ENCODE data around the gene PAX8. TPM values are rescaled to one million over a fixed set of nuclear protein-coding genes. Genes with fewer than 3 reads are reported as not detected.

Gene PAX8
- total RNA-seq, 8 experiments from 2014 or later, result 0.27 to 10.1 (median 3.5) TPM

DNA sequence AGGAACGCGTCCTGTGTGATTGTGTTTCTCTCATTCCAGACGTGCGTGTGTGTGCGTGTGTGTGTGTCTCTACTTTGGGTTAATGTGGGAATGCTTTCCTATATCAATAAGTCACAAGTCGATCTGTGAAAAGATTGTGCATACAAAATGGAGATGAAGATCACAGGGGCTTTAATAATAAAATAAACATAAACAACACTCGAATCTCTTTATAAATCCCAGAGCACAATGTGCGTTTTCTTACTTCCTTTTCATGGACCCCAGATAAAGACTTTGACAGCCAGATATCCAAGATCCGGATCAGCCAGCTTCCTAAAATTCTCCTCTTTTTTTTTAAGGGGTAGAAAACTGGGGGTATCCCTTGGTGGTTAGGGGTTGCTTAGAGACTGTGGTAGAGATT is 4.7 kb downstream of the PAX8 start:
- Histone ChIP-seq H3K4me3 (no peak overlapping the region), H3K4me1 (replicated peaks in 1 of 2) (peaks cover 5 to 9% of the 10 kb centered on the region in 2 donors), H3K27ac (no peak overlapping the region)
- ATAC-seq (replicated peaks in 6 of 8), result no peak
- in situ Hi-C loops (cut with MboI; ENCODE audit: low pct_unique_long_range_greater_than_20kb in 2 of 9, low sequenced_read_pairs in 9 of 9, unreplicated experiment in 9 of 9), result loop anchor here in 1 of 9 experiments (25.0 kb wide), 1 partner anchor 88 kb away; no protein-coding TSS in a partner anchor
- WGBS, 10 experiments, result 13 to 71% (median 47%) methylated on average over 1 to 9 of the region's 9 CpGs; no CpG with 5 or more reads in 1 of the 10 experiments

DNA sequence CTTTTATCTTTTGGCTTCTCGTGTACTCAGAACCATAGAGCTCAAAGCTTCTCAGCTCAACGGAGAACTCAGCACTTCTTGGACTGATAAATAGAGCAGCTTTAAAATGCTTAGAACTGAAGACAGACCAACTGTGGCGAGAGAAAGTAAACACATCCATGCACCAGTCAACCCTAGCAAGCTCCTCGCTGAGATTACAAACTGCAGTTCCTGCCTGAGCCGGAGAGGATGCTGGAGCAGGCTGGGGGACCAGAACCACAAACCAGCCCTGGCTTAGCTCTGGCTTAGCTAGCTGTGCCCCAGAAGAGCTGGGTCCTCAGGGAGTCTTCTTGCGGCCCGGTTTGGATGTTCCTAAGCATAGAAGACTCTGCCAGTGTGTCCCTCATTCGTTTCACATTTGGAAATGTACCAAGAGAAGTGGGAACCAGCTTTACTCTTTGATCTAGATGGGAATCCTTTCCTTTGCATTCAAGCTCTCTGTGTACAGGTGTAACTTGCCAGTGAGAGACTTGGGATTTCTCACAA is 5.6 kb downstream of the PAX8 start:
- H3K4me1 ChIP-seq (replicated peaks in 1 of 2), result peaks cover 5 to 9% of the 10 kb centered on the region in 2 donors
- H3K27ac ChIP-seq, result no peak overlapping the region
- WGBS, 10 experiments, result 4 to 56% (median 20%) methylated on average over 2 to 8 of the region's 8 CpGs
- H3K4me3 ChIP-seq, result no peak overlapping the region
- in situ Hi-C loops (cut with MboI; ENCODE audit: low pct_unique_long_range_greater_than_20kb in 2 of 9, low sequenced_read_pairs in 9 of 9, unreplicated experiment in 9 of 9), result loop anchor here in 1 of 9 experiments (25.0 kb wide), 1 partner anchor 89 kb away; no protein-coding TSS in a partner anchor
- peak in 4 of 8 experiments; percentile 27 to 51 (median 42) for ATAC-seq (replicated peaks in 6 of 8)

DNA sequence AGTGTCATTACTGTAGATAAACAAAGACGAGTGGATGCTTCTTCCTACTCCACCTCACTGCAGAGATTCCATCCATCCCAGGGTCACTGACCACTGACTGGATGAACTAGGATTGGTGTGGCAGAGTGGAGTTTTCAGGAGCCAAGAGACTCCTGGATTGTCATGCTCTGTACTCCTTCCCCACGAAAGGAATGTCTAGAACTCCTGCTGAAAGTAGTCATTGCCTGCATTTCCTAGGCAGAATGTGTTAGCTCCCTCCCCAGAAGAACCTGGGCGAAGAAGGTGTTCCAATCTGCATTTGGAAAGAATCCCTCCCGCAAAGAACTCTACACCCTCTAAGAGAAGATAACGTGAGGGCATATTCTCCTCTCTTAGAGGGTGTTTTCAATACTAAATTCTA is 6.2 kb downstream of the PAX8 start:
- Histone ChIP-seq H3K4me1 (replicated peaks in 1 of 2) (peaks cover 5 to 6% of the 10 kb centered on the region in 2 donors), H3K4me3 (no peak overlapping the region), H3K27ac (no peak overlapping the region)
- ATAC-seq (replicated peaks in 6 of 8), result no peak
- in situ Hi-C loops (cut with MboI; ENCODE audit: low pct_unique_long_range_greater_than_20kb in 2 of 9, low sequenced_read_pairs in 9 of 9, unreplicated experiment in 9 of 9), result loop anchor here in 1 of 9 experiments (25.0 kb wide), 1 partner anchor 90 kb away; no protein-coding TSS in a partner anchor
- 0 to 58% (median 20%) methylated on average over 1 to 5 of the region's 5 CpGs; no CpG with 5 or more reads in 1 of the 10 experiments for WGBS, 10 experiments

DNA sequence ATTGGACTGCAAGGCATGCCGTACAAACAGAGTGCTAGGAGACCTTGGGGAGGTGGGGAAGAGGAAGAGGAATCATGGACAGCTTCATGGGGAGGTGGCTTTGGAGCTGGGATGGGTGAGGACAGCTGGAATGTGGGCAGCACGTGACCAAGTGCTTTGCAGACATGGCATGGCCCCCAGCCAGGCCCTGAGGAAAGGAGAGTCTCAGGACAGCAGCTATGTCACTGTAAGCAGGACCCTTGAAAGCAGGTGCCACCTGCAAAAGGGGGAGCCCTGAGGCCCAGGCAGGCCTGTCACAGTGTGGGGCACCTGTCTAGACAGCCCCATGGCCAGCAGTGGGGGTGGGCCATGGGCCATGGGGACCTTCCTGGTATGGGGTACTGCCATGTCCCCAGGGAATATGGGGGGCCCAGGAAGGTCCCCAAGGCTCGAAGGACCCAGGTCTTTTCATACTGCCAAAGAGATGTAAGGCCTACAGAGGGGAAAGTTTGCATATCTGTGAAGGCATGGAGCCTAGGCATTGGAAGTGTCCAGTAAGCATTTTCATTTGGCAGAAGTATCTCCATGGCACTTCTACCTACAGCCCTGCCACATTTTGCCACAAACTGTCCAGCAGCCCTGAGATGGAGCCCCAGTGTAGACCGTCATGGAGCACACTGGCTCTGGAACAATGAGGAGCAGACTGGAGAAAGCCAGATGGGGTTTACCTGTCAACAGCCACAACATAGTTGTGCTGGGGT is 9.9 kb downstream of the PAX8 start:
- WGBS, 10 experiments, result 25 to 100% (median 80%) methylated on average over 1 to 2 of the region's 4 CpGs; no CpG with 5 or more reads in 5 of the 10 experiments
- no peak for ATAC-seq (replicated peaks in 6 of 8)
- in situ Hi-C loops (cut with MboI; ENCODE audit: low pct_unique_long_range_greater_than_20kb in 2 of 9, low sequenced_read_pairs in 9 of 9, unreplicated experiment in 9 of 9), result loop anchor here in 1 of 9 experiments (25.0 kb wide), 1 partner anchor 94 kb away; no protein-coding TSS in a partner anchor
- no peaks in the 10 kb centered on the region for H3K4me1 ChIP-seq (replicated peaks in 1 of 2)
- no peak overlapping the region for H3K4me3 ChIP-seq
- no peak overlapping the region for H3K27ac ChIP-seq

DNA sequence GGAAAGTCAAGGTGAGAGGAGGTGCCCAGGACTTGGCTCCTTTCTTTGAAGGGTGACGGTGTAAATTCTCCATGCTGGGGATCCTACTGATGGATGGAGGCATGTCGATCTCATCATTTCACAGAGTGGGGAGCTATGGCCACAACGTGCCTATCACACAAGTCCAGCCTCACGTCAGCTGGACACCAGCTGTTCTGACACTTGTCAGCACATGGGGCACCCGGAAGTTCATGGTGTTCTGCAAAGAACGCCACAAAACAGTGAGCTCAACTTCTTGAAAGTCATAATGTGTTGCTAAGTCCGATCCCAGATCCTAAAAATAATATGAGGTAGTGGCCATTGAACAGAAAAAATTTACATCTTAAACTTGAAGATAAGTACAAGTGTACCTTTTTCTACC is 12.3 kb downstream of the PAX8 start:
- H3K4me3 ChIP-seq, result no peak overlapping the region
- in situ Hi-C loops (cut with MboI; ENCODE audit: low pct_unique_long_range_greater_than_20kb in 2 of 9, low sequenced_read_pairs in 9 of 9, unreplicated experiment in 9 of 9), result loop anchor here in 1 of 9 experiments (25.0 kb wide), 1 partner anchor 96 kb away; no protein-coding TSS in a partner anchor
- H3K27ac ChIP-seq, result no peak overlapping the region
- no peak for ATAC-seq (replicated peaks in 6 of 8)
- WGBS, 10 experiments, result 14 to 96% (median 67%) methylated on average over 2 to 6 of the region's 7 CpGs; no CpG with 5 or more reads in 1 of the 10 experiments
- H3K4me1 ChIP-seq (replicated peaks in 1 of 2), result no peaks in the 10 kb centered on the region

DNA sequence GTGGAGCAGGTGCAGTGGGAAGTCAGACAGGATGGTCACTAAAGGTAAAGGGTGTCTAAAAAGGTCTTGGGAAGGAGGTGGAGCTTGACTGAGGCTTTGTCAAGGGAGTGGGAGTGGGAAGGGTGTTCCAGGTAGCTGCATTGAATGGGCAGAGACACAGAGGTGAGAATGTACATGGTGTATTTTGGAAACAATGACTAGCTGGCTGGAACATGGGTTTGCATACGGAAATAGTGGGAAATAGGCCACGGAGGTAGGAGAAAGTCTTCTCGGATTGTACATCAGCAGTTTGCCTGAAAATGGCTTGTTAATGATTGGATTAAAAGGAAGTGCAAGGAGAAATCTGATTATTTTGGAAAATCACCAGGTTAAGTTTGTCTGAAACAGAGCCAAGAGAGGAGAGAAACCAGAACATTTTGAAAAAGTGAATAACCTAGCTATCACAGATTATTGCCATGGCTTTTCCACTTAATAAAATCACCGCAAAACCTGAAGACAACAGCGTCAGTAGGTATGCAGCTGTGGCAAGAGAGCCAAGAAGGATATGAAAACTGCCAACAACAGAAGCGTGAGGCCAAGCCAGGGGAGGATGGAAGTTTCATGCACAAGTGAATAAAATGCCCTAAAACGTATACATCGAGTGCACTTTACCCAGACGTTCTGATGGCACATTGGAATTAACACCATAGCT is 13.9 kb downstream of the PAX8 start:
- in situ Hi-C loops (cut with MboI; ENCODE audit: low pct_unique_long_range_greater_than_20kb in 2 of 9, low sequenced_read_pairs in 9 of 9, unreplicated experiment in 9 of 9), result loop anchor here in 1 of 9 experiments (25.0 kb wide), 1 partner anchor 97 kb away; no protein-coding TSS in a partner anchor
- 36 to 100% (median 78%) methylated on average over 1 to 9 of the region's 9 CpGs for WGBS, 10 experiments
- Histone ChIP-seq H3K4me3 (no peak overlapping the region), H3K27ac (no peak overlapping the region), H3K4me1 (replicated peaks in 1 of 2) (no peaks in the 10 kb centered on the region)
- ATAC-seq (replicated peaks in 6 of 8), result no peak

DNA sequence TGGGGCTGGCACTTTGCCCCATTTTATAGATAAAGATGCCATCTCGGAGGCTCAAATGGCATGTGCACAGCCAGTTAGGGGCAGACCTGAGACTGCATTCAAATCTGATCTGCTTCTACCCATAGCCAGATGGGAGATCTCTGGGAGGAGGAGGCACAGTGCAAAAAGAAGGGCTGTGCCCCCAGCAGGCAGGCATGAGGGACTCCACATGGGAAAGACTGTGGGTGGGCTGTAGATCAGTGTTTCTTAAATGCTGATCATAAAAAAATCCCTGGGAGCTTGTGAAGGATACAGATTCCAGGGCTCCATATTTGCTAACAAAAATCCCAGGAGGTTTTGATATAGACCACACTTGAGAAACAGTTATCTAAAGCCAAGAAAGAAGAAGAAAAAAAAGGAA is 15.2 kb downstream of the PAX8 start:
- H3K4me3 ChIP-seq, result no peak overlapping the region
- no peak for ATAC-seq (replicated peaks in 6 of 8)
- no peaks in the 10 kb centered on the region for H3K4me1 ChIP-seq (replicated peaks in 1 of 2)
- in situ Hi-C loops (cut with MboI; ENCODE audit: low pct_unique_long_range_greater_than_20kb in 2 of 9, low sequenced_read_pairs in 9 of 9, unreplicated experiment in 9 of 9), result loop anchor here in 1 of 9 experiments (25.0 kb wide), 1 partner anchor 99 kb away; no protein-coding TSS in a partner anchor
- WGBS, 10 experiments, result 20 to 100% (median 88%) methylated on average over 1 of the region's 1 CpG; no CpG with 5 or more reads in 4 of the 10 experiments
- H3K27ac ChIP-seq, result no peak overlapping the region

DNA sequence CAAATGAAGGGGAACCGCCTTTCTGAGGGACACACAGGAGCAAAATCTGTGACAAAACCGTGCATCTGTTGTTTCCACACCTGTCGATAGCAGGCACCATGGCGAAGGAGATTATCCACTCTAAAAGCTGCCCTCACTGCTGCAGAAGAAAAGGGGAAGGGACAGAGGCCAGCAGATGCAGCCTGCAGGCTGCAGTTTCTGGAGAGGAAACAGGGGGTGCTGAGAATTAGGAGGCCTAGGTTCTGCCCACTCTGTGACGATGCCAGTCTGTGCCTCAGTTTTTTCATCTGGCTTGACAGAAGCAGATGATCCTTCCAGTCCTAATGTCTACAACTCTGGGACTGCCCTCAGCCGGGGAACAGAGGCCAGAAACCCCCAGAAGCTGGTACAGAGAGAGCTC is 17.7 kb downstream of the PAX8 start:
- no peaks in the 10 kb centered on the region for H3K4me1 ChIP-seq (replicated peaks in 1 of 2)
- ATAC-seq (replicated peaks in 6 of 8), result no peak
- no peak overlapping the region for H3K4me3 ChIP-seq
- WGBS, 10 experiments, result 56 to 90% (median 75%) methylated on average over 2 to 5 of the region's 6 CpGs; no CpG with 5 or more reads in 3 of the 10 experiments
- no peak overlapping the region for H3K27ac ChIP-seq
- in situ Hi-C loops (cut with MboI; ENCODE audit: low pct_unique_long_range_greater_than_20kb in 2 of 9, low sequenced_read_pairs in 9 of 9, unreplicated experiment in 9 of 9), result loop anchor here in 1 of 9 experiments (25.0 kb wide), 1 partner anchor 101 kb away; no protein-coding TSS in a partner anchor

DNA sequence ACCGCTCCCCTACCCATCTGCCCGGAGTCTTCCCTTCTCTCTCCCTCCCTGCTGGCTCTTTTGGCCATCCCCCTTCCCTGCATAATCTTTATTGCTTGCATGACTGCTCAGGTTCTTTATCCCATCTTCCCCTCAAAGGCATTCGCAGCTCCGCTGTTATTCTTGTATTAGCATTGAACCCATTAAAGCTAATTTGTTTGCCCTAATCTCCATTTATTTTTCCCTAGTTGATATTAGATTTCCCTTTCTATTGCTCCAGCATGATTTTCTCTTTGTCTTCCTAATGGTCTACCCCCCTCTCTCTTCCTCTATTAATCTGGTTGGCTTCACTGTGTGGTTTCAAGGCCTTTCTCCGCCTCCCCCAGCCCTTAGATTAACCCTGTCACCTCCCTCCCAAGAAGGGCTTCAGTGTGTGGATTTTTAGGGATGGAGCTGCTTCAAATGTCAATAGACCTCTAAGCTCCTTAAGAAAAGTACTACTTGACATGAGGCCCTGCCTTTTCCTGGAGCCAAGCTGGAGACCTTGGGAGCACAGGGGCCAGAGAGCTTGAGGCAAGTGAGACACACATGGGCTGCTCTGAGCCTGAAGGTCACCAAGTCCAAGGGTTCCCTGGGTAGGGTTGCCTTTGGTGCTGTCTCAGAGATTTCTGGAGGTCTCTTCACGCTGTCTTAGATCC is 20.1 kb downstream of the PAX8 start:
- Histone ChIP-seq H3K4me3 (no peak overlapping the region), H3K4me1 (replicated peaks in 1 of 2) (no peaks in the 10 kb centered on the region), H3K27ac (no peak overlapping the region)
- in situ Hi-C loops (cut with MboI; ENCODE audit: low pct_unique_long_range_greater_than_20kb in 2 of 9, low sequenced_read_pairs in 9 of 9, unreplicated experiment in 9 of 9), result loop anchor here in 1 of 9 experiments (25.0 kb wide), 1 partner anchor 104 kb away; no protein-coding TSS in a partner anchor
- 65 to 89% (median 79%) methylated on average over 3 to 6 of the region's 6 CpGs for WGBS, 10 experiments
- ATAC-seq (replicated peaks in 6 of 8), result no peak

DNA sequence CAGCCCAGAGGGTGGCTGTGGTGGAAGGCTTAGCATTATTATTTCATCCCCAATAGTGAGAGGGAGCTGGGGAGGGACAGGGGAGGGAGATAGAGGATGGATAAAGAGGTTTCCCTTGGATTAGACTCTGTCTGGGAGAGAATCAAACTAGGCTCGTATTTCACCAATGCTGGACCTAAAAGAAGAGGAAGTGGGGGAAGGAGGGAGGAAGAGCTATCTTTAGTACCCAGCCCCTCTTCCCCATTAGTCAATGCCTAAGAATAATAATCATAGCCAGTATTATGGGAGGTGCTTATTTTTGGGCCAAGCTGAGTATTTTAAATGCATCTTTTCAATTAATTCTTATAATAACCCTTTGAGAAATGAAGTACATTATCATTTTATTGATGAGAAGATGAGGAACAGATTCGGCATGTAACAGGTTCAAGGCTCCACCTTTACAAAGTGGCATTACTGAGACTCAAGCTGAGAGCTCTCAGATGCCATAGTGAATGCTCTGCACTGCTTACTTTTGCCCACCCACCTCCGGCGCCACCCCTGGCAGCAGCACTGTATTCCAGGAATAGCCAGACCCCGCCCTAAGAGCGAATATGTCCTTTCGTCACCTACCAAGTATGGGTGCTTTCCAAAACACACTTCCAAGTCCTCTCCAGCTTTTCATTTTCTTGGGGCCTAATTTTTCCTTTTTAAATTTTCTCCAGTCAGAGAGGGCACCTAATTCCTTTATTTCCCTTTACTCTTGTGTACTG is 21.0 kb downstream of the PAX8 start:
- Histone ChIP-seq H3K27ac (no peak overlapping the region), H3K4me3 (no peak overlapping the region), H3K4me1 (replicated peaks in 1 of 2) (no peaks in the 10 kb centered on the region)
- ATAC-seq (replicated peaks in 6 of 8), result peak in 1 of 8 experiments; percentile 60
- in situ Hi-C loops (cut with MboI; ENCODE audit: low pct_unique_long_range_greater_than_20kb in 2 of 9, low sequenced_read_pairs in 9 of 9, unreplicated experiment in 9 of 9), result loop anchor here in 1 of 9 experiments (25.0 kb wide), 1 partner anchor 105 kb away; no protein-coding TSS in a partner anchor
- WGBS, 10 experiments, result 46 to 100% (median 84%) methylated on average over 1 to 7 of the region's 7 CpGs

DNA sequence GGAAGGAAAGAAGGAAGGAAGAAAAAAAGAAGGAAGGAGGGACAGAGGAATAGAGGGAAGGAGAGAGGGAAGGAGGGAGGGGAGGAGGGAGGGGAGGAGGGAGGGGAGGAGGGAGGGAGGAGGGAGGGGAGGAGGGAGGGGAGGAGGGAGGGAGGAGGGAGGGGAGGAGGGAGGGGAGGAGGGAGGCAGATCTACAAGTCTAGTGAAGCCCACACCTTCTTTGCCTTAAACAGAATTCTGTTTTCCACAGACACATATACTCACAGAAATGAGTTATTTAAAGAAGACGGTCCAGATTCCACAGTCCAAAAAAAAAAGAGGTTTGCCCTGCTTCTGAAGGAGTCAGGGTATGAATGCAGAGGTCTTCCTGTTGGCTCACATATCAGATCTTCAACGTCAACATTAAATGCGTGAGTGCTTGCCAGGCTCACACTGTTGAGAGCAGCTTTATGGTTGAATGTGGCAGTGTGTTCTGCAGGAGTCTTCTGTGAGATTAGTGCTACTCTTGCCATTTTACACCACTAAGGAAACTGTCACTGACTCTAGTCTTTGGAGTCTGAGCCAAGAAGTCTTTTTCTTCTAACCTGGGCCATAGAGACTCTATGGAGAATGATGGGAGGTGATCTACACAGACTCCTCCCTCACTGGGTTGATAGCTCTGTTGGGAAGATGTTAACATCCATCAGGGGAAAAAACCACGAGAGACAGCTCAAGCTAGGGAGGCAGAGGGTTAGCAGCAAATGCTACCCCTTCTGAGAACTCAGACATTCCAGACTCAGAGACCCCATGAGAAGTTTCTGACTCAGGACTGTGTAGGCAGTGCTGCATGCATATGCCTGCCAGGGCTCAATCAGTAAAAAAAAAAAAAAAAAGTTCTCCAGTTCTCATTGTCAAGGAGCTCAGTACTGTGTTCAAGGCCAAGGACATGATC is 23.3 kb downstream of the PAX8 start:
- Histone ChIP-seq H3K4me1 (replicated peaks in 1 of 2) (no peaks in the 10 kb centered on the region), H3K27ac (no peak overlapping the region), H3K4me3 (no peak overlapping the region)
- in situ Hi-C loops (cut with MboI; ENCODE audit: low pct_unique_long_range_greater_than_20kb in 2 of 9, low sequenced_read_pairs in 9 of 9, unreplicated experiment in 9 of 9), result loop anchor here in 1 of 9 experiments (25.0 kb wide), 1 partner anchor 107 kb away; no protein-coding TSS in a partner anchor
- WGBS, 10 experiments, result 0 to 100% (median 69%) methylated on average over 1 to 4 of the region's 4 CpGs; no CpG with 5 or more reads in 2 of the 10 experiments
- no peak for ATAC-seq (replicated peaks in 6 of 8)
